T-cell (primary cell): ENCODE data around the gene FBXO38. TPM values are rescaled to one million over a fixed set of nuclear protein-coding genes. Genes with fewer than 3 reads are reported as not detected.

Experiments used
- ATAC-seq, 4 experiments: fragments of 200-7000 bp in 3 of 4; fragments of 150-1000 bp in 1 of 4; cut with Tn5 transposase; replicated peaks in 1 of 4; 1 replicate in 3 of 4; 2 replicates in 1 of 4; pipeline ENCODE4 v1.10.0; 2021; ENCODE audit warnings: moderate library complexity in 3 of 4, mild to moderate bottlenecking in 2 of 4, moderate number of reproducible peaks in 1 of 4
- CTCF ChIA-PET, 2 donors: fragments of 300-600 bp; sonication (Branson Sonifier 250); formaldehyde crosslinking; loops; one replicate each; lab custom pipeline; 2022; ENCODE audit warnings: antibody characterized with exemption in 2 of 2; lab: Charles Lee
- POLR2A ChIA-PET, 2 donors: fragments of 300-600 bp; sonication (Branson Sonifier 250); formaldehyde crosslinking; loops; one replicate each; lab custom pipeline; 2022; ENCODE audit warnings: antibody characterized with exemption in 2 of 2; lab: Charles Lee
- DNase-seq, 35 experiments: peaks; one replicate each; pipeline versions ENCODE4 v3.0.0 to v3.0.0-alpha.2; 2013 to 2023
- H3K27ac ChIP-seq: one replicate; pipeline ENCODE4 v1.5.1; 2013; ENCODE audit warnings: low read length
- H3K27me3 ChIP-seq, 2 experiments: replicated peaks in 1 of 2; 1 replicate in 1 of 2; 2 replicates in 1 of 2; pipeline versions ENCODE4 v1.6.1 to v1.7.0; 2013; ENCODE audit warnings: low read length in 1 of 2, mixed read lengths in 1 of 2; ENCODE audit not compliant: control insufficient read depth in 2 of 2, insufficient read depth in 2 of 2; ENCODE audit errors: extremely low read depth in 1 of 2
- H3K36me3 ChIP-seq, 2 donors: 1 replicate in 1 of 2; 2 replicates in 1 of 2; pipeline versions ENCODE4 v1.6.1 to v1.7.0; 2013; ENCODE audit warnings: low read length in 1 of 2; ENCODE audit not compliant: control insufficient read depth in 2 of 2, insufficient read depth in 1 of 2; ENCODE audit errors: extremely low read depth in 1 of 2
- H3K4me1 ChIP-seq, 2 experiments: 1 replicate in 1 of 2; 2 replicates in 1 of 2; pipeline versions ENCODE4 v1.6.1 to v1.7.0; 2013; ENCODE audit warnings: low read length in 2 of 2, mixed read lengths in 1 of 2; ENCODE audit not compliant: insufficient read depth in 2 of 2, control insufficient read depth in 1 of 2; ENCODE audit errors: extremely low read depth in 1 of 2
- H3K4me3 ChIP-seq, 2 donors: 1 replicate in 1 of 2; 2 replicates in 1 of 2; pipeline versions ENCODE4 v1.5.1 to v1.7.0; 2013; ENCODE audit warnings: mild to moderate bottlenecking in 2 of 2, low read length in 1 of 2, moderate library complexity in 1 of 2; ENCODE audit not compliant: control insufficient read depth in 1 of 2; ENCODE audit errors: extremely low read depth in 1 of 2
- H3K9me3 ChIP-seq: 2 replicates; pipeline ENCODE4 v1.7.0; 2013
- H3K27ac Mint-ChIP-seq, 2 donors: one replicate each; pipeline ENCODE4 v1.8.0; 2020 to 2021; ENCODE audit warnings: mild to moderate bottlenecking in 2 of 2, mixed read lengths in 2 of 2
- H3K27me3 Mint-ChIP-seq, 2 donors: one replicate each; pipeline ENCODE4 v1.8.0; 2021 to 2022; ENCODE audit warnings: mixed read lengths in 2 of 2
- H3K36me3 Mint-ChIP-seq: one replicate; pipeline ENCODE4 v1.8.0; 2021; ENCODE audit warnings: mixed read lengths
- H3K4me1 Mint-ChIP-seq, 3 donors: one replicate each; pipeline ENCODE4 v1.8.0; 2020 to 2022; ENCODE audit warnings: mixed read lengths in 3 of 3, mild to moderate bottlenecking in 1 of 3
- H3K4me3 Mint-ChIP-seq, 3 donors: one replicate each; pipeline ENCODE4 v1.8.0; 2020 to 2022; ENCODE audit warnings: mild to moderate bottlenecking in 3 of 3, mixed read lengths in 3 of 3, moderate library complexity in 3 of 3
- H3K9me3 Mint-ChIP-seq, 3 donors: one replicate each; pipeline ENCODE4 v1.8.0; 2020 to 2022; ENCODE audit warnings: mixed read lengths in 3 of 3
- WGBS: methylation state at CpG from one replicate; pipeline ENCODE4 v1.1.5; 2013; ENCODE audit warnings: missing lambda C conversion rate; ENCODE audit not compliant: insufficient coverage; 5-methylcytosine and 5-hydroxymethylcytosine counted together
- total RNA-seq, 35 experiments: library from RNA in 6 of 35; stranded (reverse) in 6 of 35; fragments of 120-200 nt in 1 of 35; gene quantifications; one replicate each; pipeline versions ENCODE4 v1.2.1 to v1.2.4 and lab custom pipeline; 2013 to 2026

The FBXO38 gene
- total RNA-seq, 5 donors from 2014 or later (not counting 1 experiment from before 2014, with no cell fraction given): 61.0 to 70.8 (median 66.2) TPM

- Histone ChIP-seq H3K27ac (no peak overlapping the region), H3K27me3 (peaks cover 2 to 17% of the 10 kb centered on the region in 2 experiments), H3K9me3 (no peaks in the 10 kb centered on the region), H3K4me3 (no peak overlapping the region), H3K4me1 (peaks cover 0 to 8% of the 10 kb centered on the region in 2 experiments), H3K36me3 (no peaks in the 10 kb centered on the region)
- ATAC-seq (no peak), DNase-seq (no peak)
- Mint-ChIP-seq H3K27me3 (peaks cover 25 to 36% of the 10 kb centered on the region in 2 donors), H3K36me3 (no peaks in the 10 kb centered on the region), H3K4me3 (no peak overlapping the region), H3K4me1 (peaks cover 0 to 6% (median 2%) of the 10 kb centered on the region in 3 donors), H3K9me3 (no peaks in the 10 kb centered on the region), H3K27ac (no peak overlapping the region)
- POLR2A ChIA-PET: no interaction called here
- CTCF ChIA-PET: interaction anchor here in 1 of 2 donors (0.9 kb wide), 1 partner anchor 40 kb away, joined by 3 read pairs; no protein-coding TSS in a partner anchor
Observed at GRCh38 chr5:148484651-148485050, 100.9 kb downstream of the FBXO38 start.

GRCh38 chr5:148486456-148486855, 102.7 kb downstream of the FBXO38 start:
- no peak overlapping the region for H3K4me3 ChIP-seq
- H3K4me1 ChIP-seq: peaks cover 0 to 8% of the 10 kb centered on the region in 2 experiments
- no peak overlapping the region for H3K4me3 Mint-ChIP-seq
- ATAC-seq: no peak
- ChIA-PET CTCF (interaction anchor here in 1 of 2 donors (0.6 kb wide), 1 partner anchor 486 kb away, joined by 9 read pairs; no protein-coding TSS in a partner anchor), POLR2A (no interaction called here)
- H3K27me3 Mint-ChIP-seq: peaks cover 32 to 39% of the 10 kb centered on the region in 2 donors
- no peak for DNase-seq
- H3K36me3 Mint-ChIP-seq: no peaks in the 10 kb centered on the region
- H3K27ac ChIP-seq: no peak overlapping the region
- H3K36me3 ChIP-seq: no peaks in the 10 kb centered on the region
- no peak overlapping the region for H3K27ac Mint-ChIP-seq
- H3K4me1 Mint-ChIP-seq: peaks cover 0 to 6% (median 2%) of the 10 kb centered on the region in 3 donors
- H3K9me3 ChIP-seq: no peaks in the 10 kb centered on the region
- H3K27me3 ChIP-seq: peaks cover 2 to 17% of the 10 kb centered on the region in 2 experiments
- WGBS: no CpG with 5 or more reads among the region's 3 CpGs
- no peaks in the 10 kb centered on the region for H3K9me3 Mint-ChIP-seq

GRCh38 chr5:148488757-148489156, 105.0 kb downstream of the FBXO38 start:
- Mint-ChIP-seq H3K4me3 (no peak overlapping the region), H3K9me3 (no peaks in the 10 kb centered on the region), H3K36me3 (no peaks in the 10 kb centered on the region), H3K4me1 (no peaks in the 10 kb centered on the region), H3K27ac (no peak overlapping the region), H3K27me3 (peaks cover 27 to 34% of the 10 kb centered on the region in 2 donors)
- Histone ChIP-seq H3K36me3 (no peaks in the 10 kb centered on the region), H3K4me3 (no peak overlapping the region), H3K4me1 (no peaks in the 10 kb centered on the region), H3K27ac (no peak overlapping the region), H3K9me3 (no peaks in the 10 kb centered on the region), H3K27me3 (peaks cover 0 to 6% of the 10 kb centered on the region in 2 experiments)
- 92% methylated on average over 1 of the region's 2 CpGs for WGBS
- no peak for DNase-seq
- no peak for ATAC-seq
- CTCF ChIA-PET: no interaction called here
- POLR2A ChIA-PET: no interaction called here

- ChIA-PET CTCF (interaction anchor here in 1 of 2 donors (0.8 kb wide), 1 partner anchor 8 kb away, joined by 3 read pairs; no protein-coding TSS in a partner anchor), POLR2A (interaction anchor here in 1 of 2 donors (0.7 kb wide), 1 partner anchor 12 kb away, joined by 3 read pairs; no protein-coding TSS in a partner anchor)
- Histone ChIP-seq H3K36me3 (no peaks in the 10 kb centered on the region), H3K27me3 (peaks cover 0 to 6% of the 10 kb centered on the region in 2 experiments), H3K27ac (no peak overlapping the region), H3K4me1 (no peaks in the 10 kb centered on the region), H3K9me3 (no peaks in the 10 kb centered on the region), H3K4me3 (no peak overlapping the region)
- no peak overlapping the region for H3K27ac Mint-ChIP-seq
- ATAC-seq (no peak), DNase-seq (no peak)
- no peaks in the 10 kb centered on the region for H3K4me1 Mint-ChIP-seq
- no peak overlapping the region for H3K4me3 Mint-ChIP-seq
- H3K9me3 Mint-ChIP-seq: no peaks in the 10 kb centered on the region
- no peaks in the 10 kb centered on the region for H3K36me3 Mint-ChIP-seq
- 22% methylated on average over 4 of the region's 10 CpGs for WGBS
- peaks cover 21 to 35% of the 10 kb centered on the region in 2 donors for H3K27me3 Mint-ChIP-seq
Observed at GRCh38 chr5:148491015-148491792, 107.4 kb downstream of the FBXO38 start.

GRCh38 chr5:148491793-148492184, 108.0 kb downstream of the FBXO38 start:
- no peak for DNase-seq
- WGBS: 82% methylated on average over 5 of the region's 6 CpGs
- Mint-ChIP-seq H3K4me1 (no peaks in the 10 kb centered on the region), H3K36me3 (no peaks in the 10 kb centered on the region), H3K4me3 (no peak overlapping the region), H3K27me3 (peaks cover 17 to 30% of the 10 kb centered on the region in 2 donors), H3K27ac (no peak overlapping the region), H3K9me3 (no peaks in the 10 kb centered on the region)
- no peak for ATAC-seq
- Histone ChIP-seq H3K27ac (no peak overlapping the region), H3K9me3 (no peaks in the 10 kb centered on the region), H3K4me3 (no peak overlapping the region), H3K36me3 (no peaks in the 10 kb centered on the region), H3K27me3 (peaks cover 3% of the 10 kb centered on the region in 2 experiments), H3K4me1 (no peaks in the 10 kb centered on the region)
- POLR2A ChIA-PET: no interaction called here
- CTCF ChIA-PET: no interaction called here

- ATAC-seq: no peak
- peaks cover 18 to 27% of the 10 kb centered on the region in 2 donors for H3K27me3 Mint-ChIP-seq
- no peak overlapping the region for H3K4me3 ChIP-seq
- H3K9me3 Mint-ChIP-seq: no peaks in the 10 kb centered on the region
- H3K9me3 ChIP-seq: no peaks in the 10 kb centered on the region
- H3K27ac ChIP-seq: no peak overlapping the region
- H3K27ac Mint-ChIP-seq: no peak overlapping the region
- ChIA-PET POLR2A (no interaction called here), CTCF (no interaction called here)
- no peaks in the 10 kb centered on the region for H3K36me3 ChIP-seq
- peaks cover 3% of the 10 kb centered on the region in 2 experiments for H3K27me3 ChIP-seq
- WGBS: no CpG with 5 or more reads among the region's 1 CpG
- H3K4me1 ChIP-seq: no peaks in the 10 kb centered on the region
- no peaks in the 10 kb centered on the region for H3K36me3 Mint-ChIP-seq
- no peak overlapping the region for H3K4me3 Mint-ChIP-seq
- DNase-seq: no peak
- H3K4me1 Mint-ChIP-seq: no peaks in the 10 kb centered on the region
Observed at GRCh38 chr5:148492351-148492750, 108.6 kb downstream of the FBXO38 start.
